GM23338 (cell line): ENCODE data around the gene RPTOR. TPM values are rescaled to one million over a fixed set of nuclear protein-coding genes. Genes with fewer than 3 reads are reported as not detected.

Experiments used
- ATAC-seq: fragments of 200-7000 bp; cut with Tn5 transposase; 3 replicates; pipeline ENCODE4 v1.9.1; 2020
- DNase-seq: peaks from one replicate; pipeline ENCODE4 v3.0.0-alpha.2; 2015; ENCODE audit warnings: low spot score
- H2AFZ ChIP-seq: fragments of 200-600 bp; sonication (generic); 2 replicates; pipeline ENCODE4 v1.8.0; 2016; ENCODE audit warnings: antibody characterized with exemption, mild to moderate bottlenecking, moderate library complexity
- H3F3A ChIP-seq: fragments of 200-600 bp; sonication (generic); replicated peaks from 2 replicates; pipeline ENCODE4 v1.8.0; 2017; ENCODE audit warnings: antibody characterized with exemption, mixed run types, low read depth
- H3K27ac ChIP-seq: fragments of 200-600 bp; sonication (generic); 2 replicates; pipeline ENCODE4 v1.6.1; 2016; ENCODE audit warnings: low read depth
- H3K27me3 ChIP-seq: fragments of 200-600 bp; sonication (generic); 2 replicates; pipeline ENCODE4 v1.8.0; 2016; ENCODE audit warnings: mild to moderate bottlenecking, mixed run types, moderate library complexity; ENCODE audit not compliant: insufficient read depth
- H3K36me3 ChIP-seq: fragments of 200-600 bp; sonication (generic); 2 replicates; pipeline ENCODE4 v1.8.0; 2016; ENCODE audit warnings: mild to moderate bottlenecking; ENCODE audit not compliant: insufficient read depth
- H3K4me1 ChIP-seq: fragments of 200-600 bp; sonication (generic); 2 replicates; pipeline ENCODE4 v1.8.0; 2016; ENCODE audit warnings: mild to moderate bottlenecking, moderate library complexity; ENCODE audit not compliant: insufficient read depth
- H3K4me2 ChIP-seq: fragments of 200-600 bp; sonication (generic); 2 replicates; pipeline ENCODE4 v1.7.1; 2017; ENCODE audit warnings: mixed run types
- H3K4me3 ChIP-seq: fragments of 200-600 bp; sonication (generic); 2 replicates; pipeline ENCODE4 v1.6.1; 2016; ENCODE audit warnings: mixed run types
- H3K79me2 ChIP-seq: fragments of 200-600 bp; sonication (generic); replicated peaks from 2 replicates; pipeline ENCODE4 v1.8.0; 2017; ENCODE audit warnings: mild to moderate bottlenecking; ENCODE audit not compliant: insufficient read depth
- H3K9me2 ChIP-seq: fragments of 200-600 bp; sonication (generic); 2 replicates; pipeline ENCODE4 v1.8.0; 2017; ENCODE audit not compliant: insufficient read depth
- H4K20me1 ChIP-seq: fragments of 200-600 bp; sonication (generic); replicated peaks from 2 replicates; pipeline ENCODE4 v1.8.0; 2017; ENCODE audit warnings: mild to moderate bottlenecking; ENCODE audit not compliant: insufficient read depth
- H3K27ac Mint-ChIP-seq: 2 replicates; pipeline ENCODE4 v1.8.0; 2020; ENCODE audit warnings: inconsistent platforms, mild to moderate bottlenecking, moderate library complexity, mixed read lengths
- H3K27me3 Mint-ChIP-seq: 3 replicates; pipeline ENCODE4 v1.8.0; 2022; ENCODE audit warnings: low read depth, mild to moderate bottlenecking, moderate library complexity, mixed read lengths, inconsistent platforms; ENCODE audit not compliant: insufficient read depth, poor library complexity
- H3K36me3 Mint-ChIP-seq: 3 replicates; pipeline ENCODE4 v1.8.0; 2021; ENCODE audit warnings: low read depth, mild to moderate bottlenecking, inconsistent platforms, moderate library complexity, mixed read lengths
- H3K4me1 Mint-ChIP-seq: 3 replicates; pipeline ENCODE4 v1.8.0; 2020; ENCODE audit warnings: mild to moderate bottlenecking, inconsistent platforms, mixed read lengths
- H3K4me3 Mint-ChIP-seq: 3 replicates; pipeline ENCODE4 v1.8.0; 2021; ENCODE audit warnings: moderate library complexity, mild to moderate bottlenecking, inconsistent platforms, mixed read lengths
- H3K9me3 Mint-ChIP-seq: 3 replicates; pipeline ENCODE4 v1.8.0; 2020; ENCODE audit warnings: moderate library complexity, mild to moderate bottlenecking, inconsistent platforms, mixed read lengths
- CREB1 ChIP-seq: fragments of 250-450 bp; sonication (Bioruptor Pico); IDR thresholded peaks from 2 replicates; pipeline ENCODE4 v1.5.0; 2020; ENCODE audit warnings: low read depth, mild to moderate bottlenecking, moderate library complexity
- CTCF ChIP-seq, 2 experiments: fragments of 200-600 bp in 1 of 2; sonication (generic) in 1 of 2; conservative IDR thresholded peaks; 2 replicates each; pipeline versions ENCODE4 v1.5.1 to v1.6.1; 2016 to 2017; ENCODE audit warnings: antibody characterized with exemption in 2 of 2, low read depth in 2 of 2, mild to moderate bottlenecking in 2 of 2, moderate library complexity in 1 of 2
- ETS1 ChIP-seq: IDR thresholded peaks from 2 replicates; pipeline ENCODE4 v1.6.1; 2016; ENCODE audit warnings: antibody characterized with exemption
- EZH2 ChIP-seq: fragments of 200-600 bp; sonication (generic); IDR thresholded peaks from one replicate; pipeline ENCODE4 v1.8.0; 2017; ENCODE audit warnings: antibody characterized with exemption, mild to moderate bottlenecking, low read depth; ENCODE audit not compliant: unreplicated experiment
- EZH2phosphoT487 ChIP-seq: fragments of 200-600 bp; sonication (generic); IDR thresholded peaks from one replicate; pipeline ENCODE4 v1.8.1; 2018; ENCODE audit warnings: antibody characterized with exemption; ENCODE audit not compliant: unreplicated experiment
- JUNB ChIP-seq: IDR thresholded peaks from one replicate; pipeline ENCODE4 v1.6.1; 2016; ENCODE audit warnings: antibody characterized with exemption; ENCODE audit not compliant: unreplicated experiment
- NANOG ChIP-seq: IDR thresholded peaks from 2 replicates; pipeline ENCODE4 v1.6.1; 2016; ENCODE audit warnings: antibody characterized with exemption, borderline replicate concordance
- POLR2AphosphoS5 ChIP-seq: IDR thresholded peaks from 2 replicates; pipeline ENCODE4 v1.6.1; 2016; ENCODE audit warnings: antibody characterized with exemption, low read depth
- REST ChIP-seq: IDR thresholded peaks from one replicate; pipeline ENCODE4 v1.6.1; 2018; ENCODE audit warnings: antibody characterized with exemption; ENCODE audit not compliant: unreplicated experiment
- STAT1 ChIP-seq: IDR thresholded peaks from one replicate; pipeline ENCODE4 v1.6.1; 2016; ENCODE audit warnings: antibody characterized with exemption; ENCODE audit not compliant: unreplicated experiment
- ZNF114 ChIP-seq: fragments of 250-450 bp; sonication (Bioruptor Pico); IDR thresholded peaks from 2 replicates; pipeline ENCODE4 v1.5.0; 2020; ENCODE audit warnings: mild to moderate bottlenecking, moderate library complexity
- ZNF331 ChIP-seq: fragments of 250-450 bp; sonication (Bioruptor Pico); IDR thresholded peaks from 2 replicates; pipeline ENCODE4 v1.5.0; 2020; ENCODE audit warnings: low read depth, mild to moderate bottlenecking, moderate library complexity
- ZNF462 ChIP-seq: fragments of 250-450 bp; sonication (Bioruptor Pico); IDR thresholded peaks from 2 replicates; pipeline ENCODE4 v1.5.0; 2020; ENCODE audit warnings: mild to moderate bottlenecking, moderate library complexity
- polyA plus RNA-seq: library from polyadenylated mRNA; unstranded; fragments of >200 nt; fragmentation: Nextera tagmentation; extraction: Ambion mirVana; gene quantifications from 2 replicates; pipeline ENCODE4 v1.2.1, GENCODE V29; 2016
- total RNA-seq: library from RNA; depleted of rRNA; stranded (reverse); fragments of >200 nt; shearing (Covaris generic); gene quantifications from 2 replicates; pipeline ENCODE4 v1.2.3, GENCODE V29; 2014

The RPTOR gene
- total and polyA plus RNA-seq, 2 experiments from 2014 or later, result 9.5 to 38.0 TPM

- Mint-ChIP-seq H3K9me3 (no peaks in the 10 kb centered on the region; the same call in 2 of the 3 replicates), H3K4me1 (peaks cover 26% of the 10 kb centered on the region)
Observed at GRCh38 chr17:80835816-80836657, 291.4 kb downstream of the RPTOR start.

More at GRCh38 chr17:80835816-80836657, 291.4 kb downstream of the RPTOR start:
- Histone ChIP-seq H3K4me3 (no peak overlapping the region), H4K20me1 (no peaks in the 10 kb centered on the region; the same call in 1 of the 2 replicates), H3K36me3 (no peaks in the 10 kb centered on the region), H3K79me2 (no peaks in the 10 kb centered on the region; the same call in 1 of the 2 replicates), H3K4me2 (no peak overlapping the region), H3K4me1 (peaks cover 14% of the 10 kb centered on the region), H2AFZ (no peak overlapping the region), H3K27ac (no peak overlapping the region), H3K9me2 (no peaks in the 10 kb centered on the region), H3K27me3 (no peaks in the 10 kb centered on the region), H3F3A (0 out of 2 replicates have a peak, but pooled peaks cover 7% of the 10 kb centered on the region)
- H3K36me3 Mint-ChIP-seq, result peaks cover 5% of the 10 kb centered on the region; the same call in 1 of the 3 replicates
- DNase-seq (no peak), ATAC-seq (no peak)
- H3K27ac Mint-ChIP-seq, result peak overlapping the region; percentile 63; the same call in 1 of the 2 replicates
- H3K4me3 Mint-ChIP-seq, result no peak overlapping the region
- TF ChIP-seq REST (no peak), EZH2phosphoT487 (no peak), ETS1 (no peak), JUNB (no peak), CREB1 (CRISPR knock-in tag) (no peak), EZH2 (no peak), ZNF114 (CRISPR knock-in tag) (no peak), CTCF (conservative IDR thresholded peaks at IDR 0.05; ENCODE audit: low read depth in 2 of 2) (no peak), ZNF462 (no peak), POLR2AphosphoS5 (no peak), STAT1 (no peak), ZNF331 (CRISPR knock-in tag) (no peak), NANOG (no peak)
- H3K27me3 Mint-ChIP-seq, result peaks cover 18% of the 10 kb centered on the region
